Endodermal cell (in vitro differentiated cells): ENCODE measurements around the gene CAV3. TPM values are rescaled to one million over a fixed set of nuclear protein-coding genes. Genes with fewer than 3 reads are reported as not detected.

Experiments used
- DNase-seq: peaks from one replicate; pipeline ENCODE4 v3.0.0-alpha.2; 2017
- H3K27ac ChIP-seq: 2 replicates; pipeline ENCODE4 v1.5.1; 2013; ENCODE audit warnings: mild to moderate bottlenecking, low read depth, low read length, moderate library complexity
- H3K27me3 ChIP-seq: 2 replicates; pipeline ENCODE4 v1.6.1; 2013; ENCODE audit warnings: mild to moderate bottlenecking, low read length, moderate library complexity; ENCODE audit not compliant: insufficient read depth, control insufficient read depth, poor library complexity, severe bottlenecking
- H3K36me3 ChIP-seq: 2 replicates; pipeline ENCODE4 v1.7.0; 2013; ENCODE audit warnings: mild to moderate bottlenecking, low read length, moderate library complexity; ENCODE audit not compliant: control insufficient read depth, insufficient read depth
- H3K4me1 ChIP-seq: one replicate; pipeline ENCODE4 v1.7.0; 2013; ENCODE audit warnings: low read length; ENCODE audit not compliant: control insufficient read depth, insufficient read depth
- H3K4me3 ChIP-seq: 2 replicates; pipeline ENCODE4 v1.5.1; 2013; ENCODE audit warnings: mild to moderate bottlenecking, low read length, moderate library complexity
- H3K9ac ChIP-seq: 2 replicates; pipeline ENCODE4 v1.6.1; 2013; ENCODE audit warnings: mild to moderate bottlenecking, low read length, moderate library complexity; ENCODE audit not compliant: poor library complexity, severe bottlenecking; ENCODE audit errors: extremely low read depth
- H3K9me3 ChIP-seq: 2 replicates; pipeline ENCODE4 v1.6.1; 2013; ENCODE audit warnings: mild to moderate bottlenecking, low read length, moderate library complexity; ENCODE audit not compliant: control insufficient read depth
- H3K27ac Mint-ChIP-seq: 2 replicates; pipeline ENCODE4 v1.8.0; 2020; ENCODE audit warnings: mixed read lengths
- H3K27me3 Mint-ChIP-seq: 2 replicates; pipeline ENCODE4 v1.8.0; 2021; ENCODE audit warnings: mild to moderate bottlenecking, mixed read lengths; ENCODE audit not compliant: insufficient read depth
- H3K36me3 Mint-ChIP-seq: 2 replicates; pipeline ENCODE4 v1.8.0; 2020; ENCODE audit warnings: low read depth, mixed read lengths
- H3K4me1 Mint-ChIP-seq: 2 replicates; pipeline ENCODE4 v1.8.0; 2020; ENCODE audit warnings: mixed read lengths
- H3K4me3 Mint-ChIP-seq: 2 replicates; pipeline ENCODE4 v1.8.0; 2020; ENCODE audit warnings: mild to moderate bottlenecking, moderate library complexity, mixed read lengths
- H3K9me3 Mint-ChIP-seq: 2 replicates; pipeline ENCODE4 v1.8.0; 2020; ENCODE audit warnings: mild to moderate bottlenecking, mixed read lengths
- WGBS, 2 experiments: methylation state at CpG; one replicate each; pipeline versions ENCODE4 v1.1.5 to v1.1.7; 2013; ENCODE audit warnings: missing lambda C conversion rate in 2 of 2, mixed read lengths in 1 of 2; ENCODE audit not compliant: insufficient coverage in 1 of 2, insufficient read length in 1 of 2; 5-methylcytosine and 5-hydroxymethylcytosine counted together
- total RNA-seq, 2 donors: library from RNA; stranded (reverse); fragmentation: NEBNext Ultra II Directional in 1 of 2; extraction: Animal tissue kit (Norgen Biotek cat#: 25700) in 1 of 2; gene quantifications; 2 replicates in 1 of 2; 3 replicates in 1 of 2; pipeline ENCODE4 v1.2.1, GENCODE V29; 2021
- TF ChIP-seq, protein P1 (sequence below): fragments of 200-600 bp; sonication (generic); conservative IDR thresholded peaks from 2 replicates; pipeline ENCODE4 v1.5.0; 2021; ENCODE audit warnings: antibody characterized with exemption, mild to moderate bottlenecking

The CAV3 gene
- total RNA-seq, 2 donors from 2014 or later = not detected

DNA sequence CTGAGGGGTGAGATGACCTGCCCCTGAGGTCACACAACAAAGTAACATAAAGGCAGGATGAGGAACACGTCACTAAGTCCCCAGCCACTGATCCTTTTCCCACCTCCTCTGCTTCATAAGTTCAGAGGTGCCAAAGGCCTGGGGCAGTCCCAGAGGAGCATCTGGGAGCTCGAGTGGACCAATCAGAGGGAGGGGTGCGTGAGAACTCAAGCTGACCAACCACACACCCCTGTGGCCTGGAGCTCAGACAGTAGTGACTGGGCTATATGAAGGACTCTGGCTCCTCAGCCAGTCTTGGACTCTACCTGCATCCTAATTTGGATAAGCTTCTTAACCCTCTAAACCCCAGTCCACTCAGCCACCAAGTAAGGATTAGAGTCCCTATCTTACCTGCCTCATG, 28.0 kb upstream of the CAV3 start:
- H3K27ac ChIP-seq = no peak overlapping the region
- no peak for DNase-seq
- 67 to 90% methylated on average over 1 to 3 of the region's 3 CpGs for WGBS, 2 experiments
- Mint-ChIP-seq H3K9me3 (no peaks in the 10 kb centered on the region), H3K36me3 (no peaks in the 10 kb centered on the region), H3K27ac (no peak overlapping the region), H3K4me3 (no peak overlapping the region), H3K4me1 (peaks cover 17% of the 10 kb centered on the region), H3K27me3 (peaks cover 49% of the 10 kb centered on the region)
- peaks cover 3% of the 10 kb centered on the region for H3K4me1 ChIP-seq
- H3K27me3 ChIP-seq = peaks cover 18% of the 10 kb centered on the region
- H3K4me3 ChIP-seq = no peak overlapping the region
- H3K36me3 ChIP-seq = no peaks in the 10 kb centered on the region
- H3K9me3 ChIP-seq = peaks cover 6% of the 10 kb centered on the region
- TF ChIP-seq, protein P1, sequence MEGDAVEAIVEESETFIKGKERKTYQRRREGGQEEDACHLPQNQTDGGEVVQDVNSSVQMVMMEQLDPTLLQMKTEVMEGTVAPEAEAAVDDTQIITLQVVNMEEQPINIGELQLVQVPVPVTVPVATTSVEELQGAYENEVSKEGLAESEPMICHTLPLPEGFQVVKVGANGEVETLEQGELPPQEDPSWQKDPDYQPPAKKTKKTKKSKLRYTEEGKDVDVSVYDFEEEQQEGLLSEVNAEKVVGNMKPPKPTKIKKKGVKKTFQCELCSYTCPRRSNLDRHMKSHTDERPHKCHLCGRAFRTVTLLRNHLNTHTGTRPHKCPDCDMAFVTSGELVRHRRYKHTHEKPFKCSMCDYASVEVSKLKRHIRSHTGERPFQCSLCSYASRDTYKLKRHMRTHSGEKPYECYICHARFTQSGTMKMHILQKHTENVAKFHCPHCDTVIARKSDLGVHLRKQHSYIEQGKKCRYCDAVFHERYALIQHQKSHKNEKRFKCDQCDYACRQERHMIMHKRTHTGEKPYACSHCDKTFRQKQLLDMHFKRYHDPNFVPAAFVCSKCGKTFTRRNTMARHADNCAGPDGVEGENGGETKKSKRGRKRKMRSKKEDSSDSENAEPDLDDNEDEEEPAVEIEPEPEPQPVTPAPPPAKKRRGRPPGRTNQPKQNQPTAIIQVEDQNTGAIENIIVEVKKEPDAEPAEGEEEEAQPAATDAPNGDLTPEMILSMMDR = no peak
- no peak overlapping the region for H3K9ac ChIP-seq

GRCh38 chr3:8709287-8709686, 24.3 kb upstream of the CAV3 start:
- Mint-ChIP-seq H3K4me1 (peaks cover 37% of the 10 kb centered on the region), H3K27ac (no peak overlapping the region), H3K36me3 (no peaks in the 10 kb centered on the region), H3K27me3 (peaks cover 83% of the 10 kb centered on the region), H3K4me3 (no peak overlapping the region), H3K9me3 (no peaks in the 10 kb centered on the region)
- no peak overlapping the region for H3K27ac ChIP-seq
- peaks cover 3% of the 10 kb centered on the region for H3K4me1 ChIP-seq
- TF ChIP-seq, protein P1 = no peak
- no peak overlapping the region for H3K4me3 ChIP-seq
- H3K36me3 ChIP-seq = no peaks in the 10 kb centered on the region
- H3K27me3 ChIP-seq = peaks cover 18% of the 10 kb centered on the region
- no peak overlapping the region for H3K9ac ChIP-seq
- WGBS, 2 experiments = 88 to 89% methylated on average over 4 to 5 of the region's 5 CpGs
- H3K9me3 ChIP-seq = peaks cover 6% of the 10 kb centered on the region
- DNase-seq = no peak

DNA sequence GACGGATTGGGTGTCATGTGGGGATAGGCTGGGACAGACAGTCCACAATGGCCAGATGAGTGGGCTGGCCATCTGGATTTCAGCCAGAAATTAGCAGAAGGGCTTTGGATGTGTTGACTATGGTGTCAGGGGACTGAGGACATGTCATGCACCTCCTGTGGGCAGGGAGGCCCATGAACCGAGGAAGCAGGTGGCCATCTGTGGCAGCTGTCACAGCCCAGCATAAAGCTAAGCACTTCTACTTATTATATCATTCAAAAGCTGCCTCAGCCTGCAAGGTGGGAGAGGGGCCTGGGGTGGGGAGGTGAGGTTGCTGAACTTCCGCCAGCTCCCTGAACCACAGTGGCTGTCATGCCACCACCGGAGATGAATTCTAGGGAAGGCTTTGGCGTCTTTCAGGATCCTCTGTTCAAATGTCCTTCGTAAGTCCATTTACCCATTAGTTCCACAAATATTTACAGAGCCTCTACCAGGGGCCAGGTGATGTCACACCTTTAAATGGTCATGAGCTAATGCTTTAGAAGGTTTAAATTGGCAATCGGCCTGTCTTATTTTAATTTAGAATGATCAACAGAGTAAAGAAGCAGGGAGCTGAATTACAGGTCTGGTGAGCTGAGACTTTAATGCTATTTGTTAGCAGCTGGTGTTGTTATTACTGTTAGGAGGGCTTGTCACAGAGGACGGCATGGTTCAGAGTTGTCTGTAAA, 23.6 kb upstream of the CAV3 start:
- Mint-ChIP-seq H3K36me3 (no peaks in the 10 kb centered on the region), H3K27me3 (peaks cover 86% of the 10 kb centered on the region)
- H3K9ac ChIP-seq = no peak overlapping the region

More for the DNA sequence above, 23.6 kb upstream of the CAV3 start:
- Histone ChIP-seq H3K27ac (no peak overlapping the region), H3K36me3 (no peaks in the 10 kb centered on the region), H3K9me3 (peaks cover 6% of the 10 kb centered on the region), H3K4me1 (peaks cover 3% of the 10 kb centered on the region), H3K4me3 (no peak overlapping the region), H3K27me3 (peaks cover 18% of the 10 kb centered on the region)
- DNase-seq = no peak
- WGBS, 2 experiments = 88 to 90% methylated on average over 5 to 8 of the region's 8 CpGs
- Mint-ChIP-seq H3K4me3 (no peak overlapping the region), H3K27ac (peak overlapping the region; percentile 14), H3K4me1 (peaks cover 37% of the 10 kb centered on the region), H3K9me3 (no peaks in the 10 kb centered on the region)
- TF ChIP-seq, protein P1 = no peak
